ENCODE data around the gene EFCAB8.

Gene EFCAB8

GRCh38 chr20:32875673-32876072 lies 16.9 kb downstream of the EFCAB8 start:
- FAIRE-seq = no peak
- TF ChIP-seq CTCF (IDR thresholded peaks at IDR 0.05; ENCODE audit: insufficient read depth, missing control alignments) = no peak
- DNase-seq (ENCODE audit: insufficient read length, low spot score) = no peak

- FAIRE-seq (no peak), DNase-seq (ENCODE audit: insufficient read length, low spot score) (no peak)
- no peak for TF ChIP-seq CTCF (IDR thresholded peaks at IDR 0.05; ENCODE audit: insufficient read depth, missing control alignments)
Observed at GRCh38 chr20:32877507-32877906, 18.8 kb downstream of the EFCAB8 start.

GRCh38 chr20:32878820-32879219 lies 20.1 kb downstream of the EFCAB8 start:
- TF ChIP-seq CTCF (IDR thresholded peaks at IDR 0.05; ENCODE audit: insufficient read depth, missing control alignments) = no peak
- DNase-seq (ENCODE audit: insufficient read length, low spot score) = no peak
- FAIRE-seq = no peak

- TF ChIP-seq CTCF (IDR thresholded peaks at IDR 0.05; ENCODE audit: insufficient read depth, missing control alignments) = no peak
- no peak for FAIRE-seq
Observed at GRCh38 chr20:32879538-32879937, 20.8 kb downstream of the EFCAB8 start.

GRCh38 chr20:32880635-32881034 lies 21.9 kb downstream of the EFCAB8 start:
- FAIRE-seq (no peak), DNase-seq (ENCODE audit: insufficient read length, low spot score) (no peak)
- no peak for TF ChIP-seq CTCF (IDR thresholded peaks at IDR 0.05; ENCODE audit: insufficient read depth, missing control alignments)

More at GRCh38 chr20:32879538-32879937, 20.8 kb downstream of the EFCAB8 start:
- DNase-seq (ENCODE audit: insufficient read length, low spot score) = no peak

- DNase-seq (ENCODE audit: insufficient read length, low spot score) (no peak), FAIRE-seq (no peak)
- no peak for TF ChIP-seq CTCF (IDR thresholded peaks at IDR 0.05; ENCODE audit: insufficient read depth, missing control alignments)
Observed at GRCh38 chr20:32883081-32883480, 24.4 kb downstream of the EFCAB8 start.

- FAIRE-seq = no peak
- no peak for DNase-seq (ENCODE audit: insufficient read length, low spot score)
- TF ChIP-seq CTCF (IDR thresholded peaks at IDR 0.05; ENCODE audit: insufficient read depth, missing control alignments) = no peak
Observed at GRCh38 chr20:32885185-32885584, 26.5 kb downstream of the EFCAB8 start.

Data from D721Med (cell line).